SK-N-MC (cell line): ENCODE results near the gene DEDD.

ENCODE experiments used
- EZH2 ChIP-seq: fragments of 200-600 bp; sonication (generic); IDR thresholded peaks from one replicate; pipeline ENCODE4 v1.6.1; 2017; ENCODE audit warnings: antibody characterized with exemption
- FOXP2 ChIP-seq: optimal IDR thresholded peaks from 2 replicates; pipeline ENCODE3; 2011; ENCODE audit warnings: mild to moderate bottlenecking, moderate library complexity; ENCODE audit not compliant: insufficient read depth; ENCODE audit errors: extremely low read length, control extremely low read depth
- POLR2AphosphoS5 ChIP-seq: IDR thresholded peaks from 2 replicates; pipeline ENCODE4 v1.6.1; 2012; ENCODE audit warnings: mild to moderate bottlenecking, low read depth, low read length, borderline replicate concordance

GRCh38 chr1:161119092-161119903 lies 13.2 kb downstream of the DEDD start:
- TF ChIP-seq EZH2 (no peak), POLR2AphosphoS5 (peak; percentile 5; the same call in 1 of the 2 replicates), FOXP2 (no peak)
